A549 (cell line): ENCODE measurements around the gene STK4. TPM values are rescaled to one million over a fixed set of nuclear protein-coding genes. Genes with fewer than 3 reads are reported as not detected.

Experiments used
- ATAC-seq, 2 experiments: fragments of 200-7000 bp in 1 of 2; fragments of >200 bp in 1 of 2; cut with Nextera tagmentation in 1 of 2; cut with Tn5 transposase in 1 of 2; 3 replicates each; pipeline versions ENCODE4 v1.8.0 to v1.9.1; 2018 to 2020; ENCODE audit warnings: mild to moderate bottlenecking in 1 of 2, moderate library complexity in 1 of 2
- CTCF ChIA-PET: fragments of 300-600 bp; sonication (Branson Sonifier 250); formaldehyde crosslinking; extraction: SDS; loops from one replicate; lab custom pipeline; 2021; ENCODE audit warnings: antibody characterized with exemption, inconsistent platforms; lab: Yijun Ruan, JAX
- POLR2A ChIA-PET: fragments of 350-600 bp; formaldehyde crosslinking; extraction: SDS; loops from one replicate; lab custom pipeline; 2021; ENCODE audit warnings: antibody characterized with exemption, inconsistent platforms; lab: Yijun Ruan, JAX
- DNase-seq, 2 experiments: peaks; one replicate each; pipeline versions ENCODE4 v3.0.0 to v3.0.0-alpha.2; 2011 to 2016; ENCODE audit warnings: low read depth in 1 of 2, low spot score in 1 of 2
- FAIRE-seq: peaks from 2 replicates; lab custom pipeline; 2011; peaks lifted over from hg19 to GRCh38; lab: Jason Lieb, UNC
- H3K27ac ChIP-seq, 2 experiments: fragments of >200 bp; sonication (Bioruptor Twin); formaldehyde crosslinking; 3 replicates each; pipeline ENCODE4 v1.5.1; 2016 to 2017
- H3K4me1 ChIP-seq: fragments of >200 bp; sonication (Bioruptor Twin); formaldehyde crosslinking; 3 replicates; pipeline ENCODE4 v1.6.1; 2016
- H3K4me2 ChIP-seq: fragments of >200 bp; sonication (Bioruptor Twin); formaldehyde crosslinking; 3 replicates; pipeline ENCODE4 v1.6.1; 2016
- H3K4me3 ChIP-seq: fragments of >200 bp; sonication (Bioruptor Twin); formaldehyde crosslinking; 3 replicates; pipeline ENCODE4 v1.5.1; 2016
- H3K9me3 ChIP-seq: fragments of >200 bp; sonication (Bioruptor Twin); formaldehyde crosslinking; 3 replicates; pipeline ENCODE4 v1.6.1; 2016
- BHLHE40 ChIP-seq: IDR thresholded peaks from 2 replicates; pipeline ENCODE4 v1.6.1; 2012; ENCODE audit warnings: low read depth, low read length, inconsistent platforms
- CBX2 ChIP-seq: fragments of 200-600 bp; sonication (generic); IDR thresholded peaks from 2 replicates; pipeline ENCODE4 v1.6.1; 2016; ENCODE audit warnings: low read depth, mild to moderate bottlenecking, borderline replicate concordance
- CBX8 ChIP-seq: fragments of 200-600 bp; sonication (generic); IDR thresholded peaks from 2 replicates; pipeline ENCODE4 v1.6.1; 2016
- CHD4 ChIP-seq: fragments of 200-600 bp; sonication (generic); IDR thresholded peaks from 2 replicates; pipeline ENCODE4 v1.6.1; 2016; ENCODE audit warnings: antibody characterized with exemption, mild to moderate bottlenecking, borderline replicate concordance
- FOSL2 ChIP-seq, 2 experiments: fragments of 450-650 bp in 1 of 2; fragments of >200 bp in 1 of 2; sonication (Bioruptor Twin) in 1 of 2; formaldehyde crosslinking; IDR thresholded peaks; 2 replicates each; pipeline versions ENCODE4 v1.5.0 to v1.6.1; 2016 to 2020; ENCODE audit warnings: mild to moderate bottlenecking in 1 of 2, moderate library complexity in 1 of 2
- FOXS1 ChIP-seq: fragments of 250-450 bp; sonication (Bioruptor Pico); IDR thresholded peaks from 2 replicates; pipeline ENCODE4 v1.5.0; 2020; ENCODE audit warnings: mild to moderate bottlenecking, moderate library complexity
- JUNB ChIP-seq: fragments of >200 bp; sonication (Bioruptor Twin); formaldehyde crosslinking; IDR thresholded peaks from 2 replicates; pipeline ENCODE4 v1.6.1; 2016
- KDM5A ChIP-seq: fragments of 200-600 bp; sonication (generic); IDR thresholded peaks from 2 replicates; pipeline ENCODE4 v1.6.1; 2016; ENCODE audit warnings: antibody characterized with exemption, mild to moderate bottlenecking
- MAFK ChIP-seq: fragments of 450-650 bp; IDR thresholded peaks from 2 replicates; pipeline ENCODE4 v1.6.1; 2014; ENCODE audit not compliant: partially characterized antibody
- NFE2L2 ChIP-seq: fragments of 150-350 bp; conservative IDR thresholded peaks from 2 replicates; pipeline ENCODE4 v1.6.1; 2014; ENCODE audit warnings: low read length
- PBX3 ChIP-seq: IDR thresholded peaks from 2 replicates; pipeline ENCODE4 v1.6.1; 2012
- PHF8 ChIP-seq: fragments of 200-600 bp; sonication (generic); IDR thresholded peaks from 2 replicates; pipeline ENCODE4 v1.6.1; 2016; ENCODE audit warnings: low read depth, mild to moderate bottlenecking, antibody characterized with exemption, moderate library complexity, borderline replicate concordance
- RCOR1 ChIP-seq: fragments of 150-350 bp; IDR thresholded peaks from 2 replicates; pipeline ENCODE4 v1.6.1; 2014; ENCODE audit warnings: antibody characterized with exemption, low read length, low read depth
- RNF2 ChIP-seq: fragments of 200-600 bp; sonication (generic); IDR thresholded peaks from 2 replicates; pipeline ENCODE4 v1.6.1; 2016; ENCODE audit warnings: low read depth, mild to moderate bottlenecking, antibody characterized with exemption, moderate library complexity, borderline replicate concordance
- TP53 ChIP-seq: fragments of 250-450 bp; sonication (Bioruptor Pico); IDR thresholded peaks from 2 replicates; pipeline ENCODE4 v1.5.0; 2021; ENCODE audit warnings: mild to moderate bottlenecking, moderate library complexity
- ZFP36 ChIP-seq: fragments of 450-650 bp; IDR thresholded peaks from 2 replicates; pipeline ENCODE4 v1.6.1; 2014; ENCODE audit warnings: borderline replicate concordance; ENCODE audit not compliant: partially characterized antibody
- ZNF302 ChIP-seq: fragments of 250-450 bp; sonication (Bioruptor Pico); IDR thresholded peaks from 2 replicates; pipeline ENCODE4 v1.9.0; 2021; ENCODE audit warnings: inconsistent platforms, mild to moderate bottlenecking, moderate library complexity
- WGBS: methylation state at CpG from one replicate; pipeline ENCODE4 v1.1.6; 2017; ENCODE audit errors: missing lambda C conversion rate; 5-methylcytosine and 5-hydroxymethylcytosine counted together
- polyA plus RNA-seq, 4 experiments: library from polyadenylated mRNA; depleted of rRNA in 3 of 4; stranded (reverse); fragments of >200 nt; fragmentation: RNase III in 1 of 4; extraction: RNeasy Plus Mini Kit Qiagen cat#74134 plus additional on column Dnase treatment in 1 of 4; gene quantifications; 2 replicates in 3 of 4; 3 replicates in 1 of 4; pipeline ENCODE4 v1.2.3, GENCODE V29; 2011 to 2017
- TF ChIP-seq, protein P1 (sequence below): fragments of 200-600 bp; sonication (generic); IDR thresholded peaks from 2 replicates; pipeline ENCODE4 v1.6.1; 2016; ENCODE audit warnings: antibody characterized with exemption, mild to moderate bottlenecking, moderate library complexity
- TF ChIP-seq, protein P2 (sequence below): fragments of >200 bp; sonication (Bioruptor Twin); formaldehyde crosslinking; IDR thresholded peaks from 3 replicates; pipeline ENCODE4 v1.5.1; 2016
- TF ChIP-seq, protein P3 (sequence below): fragments of >200 bp; sonication (Bioruptor Twin); formaldehyde crosslinking; IDR thresholded peaks from 3 replicates; pipeline ENCODE4 v1.6.1; 2016
- TF ChIP-seq, protein P4 (sequence below): fragments of >200 bp; sonication (Bioruptor Twin); formaldehyde crosslinking; IDR thresholded peaks from 2 replicates; pipeline ENCODE4 v1.6.1; 2016
- TF ChIP-seq, protein P5 (sequence below): fragments of 250-450 bp; sonication (Bioruptor Pico); IDR thresholded peaks from 2 replicates; pipeline ENCODE4 v1.5.0; 2020; ENCODE audit warnings: low read depth, mild to moderate bottlenecking, moderate library complexity
- TF ChIP-seq, protein P6 (sequence below): fragments of 250-450 bp; sonication (Bioruptor Pico); IDR thresholded peaks from 2 replicates; pipeline ENCODE4 v1.5.0; 2021; ENCODE audit warnings: mild to moderate bottlenecking, moderate library complexity, borderline replicate concordance

STK4 gene
- polyA plus RNA-seq, 2 of the 4 experiments (the other 2 are of a cell fraction), result 14.5 to 34.5 TPM

- DNase-seq (no peak), FAIRE-seq (no peak), ATAC-seq (no peak)
- 92% methylated on average over 4 of the region's 4 CpGs for WGBS
- no peak overlapping the region for H3K4me2 ChIP-seq
- TF ChIP-seq NFE2L2 (no peak), FOSL2 (IDR thresholded peaks at IDR 0.05) (no peak), FOSL2 (CRISPR knock-in tag; IDR thresholded peaks at IDR 0.05) (no peak), RCOR1 (no peak), KDM5A (no peak), BHLHE40 (no peak), TP53 (CRISPR knock-in tag) (no peak), FOXS1 (CRISPR knock-in tag) (no peak)
- TF ChIP-seq, protein P1, sequence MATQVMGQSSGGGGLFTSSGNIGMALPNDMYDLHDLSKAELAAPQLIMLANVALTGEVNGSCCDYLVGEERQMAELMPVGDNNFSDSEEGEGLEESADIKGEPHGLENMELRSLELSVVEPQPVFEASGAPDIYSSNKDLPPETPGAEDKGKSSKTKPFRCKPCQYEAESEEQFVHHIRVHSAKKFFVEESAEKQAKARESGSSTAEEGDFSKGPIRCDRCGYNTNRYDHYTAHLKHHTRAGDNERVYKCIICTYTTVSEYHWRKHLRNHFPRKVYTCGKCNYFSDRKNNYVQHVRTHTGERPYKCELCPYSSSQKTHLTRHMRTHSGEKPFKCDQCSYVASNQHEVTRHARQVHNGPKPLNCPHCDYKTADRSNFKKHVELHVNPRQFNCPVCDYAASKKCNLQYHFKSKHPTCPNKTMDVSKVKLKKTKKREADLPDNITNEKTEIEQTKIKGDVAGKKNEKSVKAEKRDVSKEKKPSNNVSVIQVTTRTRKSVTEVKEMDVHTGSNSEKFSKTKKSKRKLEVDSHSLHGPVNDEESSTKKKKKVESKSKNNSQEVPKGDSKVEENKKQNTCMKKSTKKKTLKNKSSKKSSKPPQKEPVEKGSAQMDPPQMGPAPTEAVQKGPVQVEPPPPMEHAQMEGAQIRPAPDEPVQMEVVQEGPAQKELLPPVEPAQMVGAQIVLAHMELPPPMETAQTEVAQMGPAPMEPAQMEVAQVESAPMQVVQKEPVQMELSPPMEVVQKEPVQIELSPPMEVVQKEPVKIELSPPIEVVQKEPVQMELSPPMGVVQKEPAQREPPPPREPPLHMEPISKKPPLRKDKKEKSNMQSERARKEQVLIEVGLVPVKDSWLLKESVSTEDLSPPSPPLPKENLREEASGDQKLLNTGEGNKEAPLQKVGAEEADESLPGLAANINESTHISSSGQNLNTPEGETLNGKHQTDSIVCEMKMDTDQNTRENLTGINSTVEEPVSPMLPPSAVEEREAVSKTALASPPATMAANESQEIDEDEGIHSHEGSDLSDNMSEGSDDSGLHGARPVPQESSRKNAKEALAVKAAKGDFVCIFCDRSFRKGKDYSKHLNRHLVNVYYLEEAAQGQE, result no peak
- TF ChIP-seq, protein P2, sequence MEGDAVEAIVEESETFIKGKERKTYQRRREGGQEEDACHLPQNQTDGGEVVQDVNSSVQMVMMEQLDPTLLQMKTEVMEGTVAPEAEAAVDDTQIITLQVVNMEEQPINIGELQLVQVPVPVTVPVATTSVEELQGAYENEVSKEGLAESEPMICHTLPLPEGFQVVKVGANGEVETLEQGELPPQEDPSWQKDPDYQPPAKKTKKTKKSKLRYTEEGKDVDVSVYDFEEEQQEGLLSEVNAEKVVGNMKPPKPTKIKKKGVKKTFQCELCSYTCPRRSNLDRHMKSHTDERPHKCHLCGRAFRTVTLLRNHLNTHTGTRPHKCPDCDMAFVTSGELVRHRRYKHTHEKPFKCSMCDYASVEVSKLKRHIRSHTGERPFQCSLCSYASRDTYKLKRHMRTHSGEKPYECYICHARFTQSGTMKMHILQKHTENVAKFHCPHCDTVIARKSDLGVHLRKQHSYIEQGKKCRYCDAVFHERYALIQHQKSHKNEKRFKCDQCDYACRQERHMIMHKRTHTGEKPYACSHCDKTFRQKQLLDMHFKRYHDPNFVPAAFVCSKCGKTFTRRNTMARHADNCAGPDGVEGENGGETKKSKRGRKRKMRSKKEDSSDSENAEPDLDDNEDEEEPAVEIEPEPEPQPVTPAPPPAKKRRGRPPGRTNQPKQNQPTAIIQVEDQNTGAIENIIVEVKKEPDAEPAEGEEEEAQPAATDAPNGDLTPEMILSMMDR, result no peak
- TF ChIP-seq, protein P3, sequence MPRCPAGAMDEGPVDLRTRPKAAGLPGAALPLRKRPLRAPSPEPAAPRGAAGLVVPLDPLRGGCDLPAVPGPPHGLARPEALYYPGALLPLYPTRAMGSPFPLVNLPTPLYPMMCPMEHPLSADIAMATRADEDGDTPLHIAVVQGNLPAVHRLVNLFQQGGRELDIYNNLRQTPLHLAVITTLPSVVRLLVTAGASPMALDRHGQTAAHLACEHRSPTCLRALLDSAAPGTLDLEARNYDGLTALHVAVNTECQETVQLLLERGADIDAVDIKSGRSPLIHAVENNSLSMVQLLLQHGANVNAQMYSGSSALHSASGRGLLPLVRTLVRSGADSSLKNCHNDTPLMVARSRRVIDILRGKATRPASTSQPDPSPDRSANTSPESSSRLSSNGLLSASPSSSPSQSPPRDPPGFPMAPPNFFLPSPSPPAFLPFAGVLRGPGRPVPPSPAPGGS, result no peak
- CTCF ChIA-PET, result interaction anchor here (1.0 to 3.3 kb wide), 6 partner anchors 8 to 300 kb away, joined by 3 to 17 read pairs (median 12); no protein-coding TSS in a partner anchor
- H3K4me3 ChIP-seq, result no peak overlapping the region
- H3K9me3 ChIP-seq, result no peaks in the 10 kb centered on the region
- POLR2A ChIA-PET, result no interaction called here
- no peak overlapping the region for H3K27ac ChIP-seq
- H3K4me1 ChIP-seq, result no peaks in the 10 kb centered on the region
Measured at GRCh38 chr20:45019027-45019761, 52.9 kb downstream of the STK4 start.

- CTCF ChIA-PET, result interaction anchor here (0.7 to 3.3 kb wide), 7 partner anchors 9 to 299 kb away, joined by 3 to 17 read pairs (median 10); no protein-coding TSS in a partner anchor
- DNase-seq (no peak), ATAC-seq (no peak), FAIRE-seq (no peak)
- Histone ChIP-seq H3K4me1 (no peaks in the 10 kb centered on the region), H3K4me2 (no peak overlapping the region), H3K9me3 (no peaks in the 10 kb centered on the region), H3K27ac (no peak overlapping the region), H3K4me3 (no peak overlapping the region)
- 94% methylated on average over 1 of the region's 1 CpG for WGBS
- POLR2A ChIA-PET, result no interaction called here
- TF ChIP-seq, protein P4, sequence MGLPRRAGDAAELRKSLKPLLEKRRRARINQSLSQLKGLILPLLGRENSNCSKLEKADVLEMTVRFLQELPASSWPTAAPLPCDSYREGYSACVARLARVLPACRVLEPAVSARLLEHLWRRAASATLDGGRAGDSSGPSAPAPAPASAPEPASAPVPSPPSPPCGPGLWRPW, result no peak
- TF ChIP-seq CHD4, result no peak
- TF ChIP-seq CBX2, result no peak
- no peak for TF ChIP-seq PHF8
- TF ChIP-seq, protein P5, sequence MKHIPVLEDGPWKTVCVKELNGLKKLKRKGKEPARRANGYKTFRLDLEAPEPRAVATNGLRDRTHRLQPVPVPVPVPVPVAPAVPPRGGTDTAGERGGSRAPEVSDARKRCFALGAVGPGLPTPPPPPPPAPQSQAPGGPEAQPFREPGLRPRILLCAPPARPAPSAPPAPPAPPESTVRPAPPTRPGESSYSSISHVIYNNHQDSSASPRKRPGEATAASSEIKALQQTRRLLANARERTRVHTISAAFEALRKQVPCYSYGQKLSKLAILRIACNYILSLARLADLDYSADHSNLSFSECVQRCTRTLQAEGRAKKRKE, result no peak
- no peak for TF ChIP-seq ZFP36
- TF ChIP-seq, protein P6, sequence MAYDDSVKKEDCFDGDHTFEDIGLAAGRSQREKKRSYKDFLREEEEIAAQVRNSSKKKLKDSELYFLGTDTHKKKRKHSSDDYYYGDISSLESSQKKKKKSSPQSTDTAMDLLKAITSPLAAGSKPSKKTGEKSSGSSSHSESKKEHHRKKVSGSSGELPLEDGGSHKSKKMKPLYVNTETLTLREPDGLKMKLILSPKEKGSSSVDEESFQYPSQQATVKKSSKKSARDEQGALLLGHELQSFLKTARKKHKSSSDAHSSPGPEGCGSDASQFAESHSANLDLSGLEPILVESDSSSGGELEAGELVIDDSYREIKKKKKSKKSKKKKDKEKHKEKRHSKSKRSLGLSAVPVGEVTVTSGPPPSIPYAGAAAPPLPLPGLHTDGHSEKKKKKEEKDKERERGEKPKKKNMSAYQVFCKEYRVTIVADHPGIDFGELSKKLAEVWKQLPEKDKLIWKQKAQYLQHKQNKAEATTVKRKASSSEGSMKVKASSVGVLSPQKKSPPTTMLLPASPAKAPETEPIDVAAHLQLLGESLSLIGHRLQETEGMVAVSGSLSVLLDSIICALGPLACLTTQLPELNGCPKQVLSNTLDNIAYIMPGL, result no peak
- no peak for TF ChIP-seq JUNB
- TF ChIP-seq MAFK, result no peak
- no peak for TF ChIP-seq PBX3
- no peak for TF ChIP-seq CBX8
- no peak for TF ChIP-seq RNF2
- TF ChIP-seq TP53 (CRISPR knock-in tag), result no peak
- no peak for TF ChIP-seq ZNF302
Measured at GRCh38 chr20:45019762-45020123, 53.4 kb downstream of the STK4 start.
